H9 (cell line): ENCODE data around the gene SLC16A2. TPM values are rescaled to one million over a fixed set of nuclear protein-coding genes. Genes with fewer than 3 reads are reported as not detected.

Source experiments
- DNase-seq: peaks from one replicate; pipeline ENCODE4 v3.0.0-alpha.2; 2017
- H2AFZ ChIP-seq: one replicate; pipeline ENCODE4 v1.6.1; 2013; ENCODE audit warnings: mild to moderate bottlenecking, low read length, control low read depth, moderate library complexity
- H2AK5ac ChIP-seq: 2 replicates; pipeline ENCODE4 v1.6.1; 2013; ENCODE audit warnings: low read length, control low read depth, mixed read lengths; ENCODE audit not compliant: insufficient read length
- H2BK120ac ChIP-seq: one replicate; pipeline ENCODE4 v1.6.1; 2013; ENCODE audit warnings: low read depth, mild to moderate bottlenecking, low read length, control low read depth, inconsistent platforms; ENCODE audit not compliant: poor library complexity, severe bottlenecking
- H2BK12ac ChIP-seq: 2 replicates; pipeline ENCODE4 v1.6.1; 2013; ENCODE audit warnings: low read length, control low read depth, mixed read lengths, low read depth; ENCODE audit not compliant: insufficient read length
- H2BK15ac ChIP-seq: 2 replicates; pipeline ENCODE4 v1.6.1; 2013; ENCODE audit warnings: low read depth, low read length, control low read depth
- H2BK20ac ChIP-seq: one replicate; pipeline ENCODE4 v1.6.1; 2013; ENCODE audit warnings: low read depth, mild to moderate bottlenecking, low read length, control low read depth, inconsistent platforms; ENCODE audit not compliant: poor library complexity, severe bottlenecking
- H2BK5ac ChIP-seq: 2 replicates; pipeline ENCODE4 v1.6.1; 2013; ENCODE audit warnings: low read length, control low read depth, mixed read lengths; ENCODE audit not compliant: insufficient read length
- H3K14ac ChIP-seq: 2 replicates; pipeline ENCODE4 v1.6.1; 2013; ENCODE audit warnings: low read length, control low read depth; ENCODE audit not compliant: insufficient read depth
- H3K18ac ChIP-seq: 2 replicates; pipeline ENCODE4 v1.6.1; 2013; ENCODE audit warnings: low read depth, mild to moderate bottlenecking, mixed read lengths, low read length, control low read depth; ENCODE audit not compliant: insufficient read length
- H3K23ac ChIP-seq: 2 replicates; pipeline ENCODE4 v1.6.1; 2013; ENCODE audit warnings: low read length, control low read depth, mixed read lengths, low read depth; ENCODE audit not compliant: insufficient read length
- H3K23me2 ChIP-seq: 2 replicates; pipeline ENCODE4 v1.6.1; 2013; ENCODE audit warnings: low read depth, mild to moderate bottlenecking, mixed read lengths, low read length, control low read depth; ENCODE audit not compliant: insufficient read length, poor library complexity, severe bottlenecking
- H3K27ac ChIP-seq: 2 replicates; pipeline ENCODE4 v1.5.1; 2013; ENCODE audit warnings: low read length, control low read depth, mixed read lengths, low read depth; ENCODE audit not compliant: insufficient read length
- H3K27me3 ChIP-seq: 2 replicates; pipeline ENCODE4 v1.6.1; 2013; ENCODE audit warnings: low read length, control low read depth, inconsistent platforms; ENCODE audit not compliant: insufficient read depth
- H3K4ac ChIP-seq: 2 replicates; pipeline ENCODE4 v1.6.1; 2013; ENCODE audit warnings: low read depth, mild to moderate bottlenecking, control low read depth, inconsistent platforms, low read length, moderate library complexity
- H3K4me1 ChIP-seq: 2 replicates; pipeline ENCODE4 v1.6.1; 2013; ENCODE audit warnings: low read length, control low read depth, inconsistent platforms; ENCODE audit not compliant: insufficient read depth
- H3K4me2 ChIP-seq: 2 replicates; pipeline ENCODE4 v1.6.1; 2013; ENCODE audit warnings: low read length, control low read depth, mixed read lengths; ENCODE audit not compliant: insufficient read length, insufficient read depth
- H3K56ac ChIP-seq: 2 replicates; pipeline ENCODE4 v1.6.1; 2013; ENCODE audit warnings: low read depth, mild to moderate bottlenecking, mixed read lengths, low read length, control low read depth; ENCODE audit not compliant: insufficient read length
- H3K79me1 ChIP-seq: 2 replicates; pipeline ENCODE4 v1.6.1; 2013; ENCODE audit warnings: low read depth, mild to moderate bottlenecking, moderate library complexity, low read length, control low read depth, inconsistent platforms; ENCODE audit not compliant: insufficient read depth, poor library complexity, severe bottlenecking
- H3K79me2 ChIP-seq: 2 replicates; pipeline ENCODE4 v1.6.1; 2013; ENCODE audit warnings: low read length, control low read depth, inconsistent platforms; ENCODE audit not compliant: insufficient read depth
- H3K9ac ChIP-seq: 2 replicates; pipeline ENCODE4 v1.6.1; 2013; ENCODE audit warnings: low read length, control low read depth, mixed read lengths; ENCODE audit not compliant: insufficient read length; ENCODE audit errors: extremely low read depth
- H3K9me3 ChIP-seq: one replicate; pipeline ENCODE4 v1.6.1; 2013; ENCODE audit warnings: low read depth, low read length, inconsistent platforms; ENCODE audit not compliant: control insufficient read depth
- H3T11ph ChIP-seq: one replicate; pipeline ENCODE4 v1.6.1; 2013; ENCODE audit warnings: mild to moderate bottlenecking, low read length, control low read depth, inconsistent platforms
- H4K20me1 ChIP-seq: one replicate; pipeline ENCODE4 v1.6.1; 2013; ENCODE audit not compliant: control insufficient read depth, insufficient read length, insufficient read depth
- H4K5ac ChIP-seq: 2 replicates; pipeline ENCODE4 v1.6.1; 2013; ENCODE audit warnings: low read depth, mild to moderate bottlenecking, mixed read lengths, low read length, control low read depth; ENCODE audit not compliant: insufficient read length
- H4K8ac ChIP-seq: replicated peaks from 2 replicates; pipeline ENCODE4 v1.6.1; 2013; ENCODE audit warnings: low read length, control low read depth, mixed read lengths, low read depth; ENCODE audit not compliant: insufficient read length
- H4K91ac ChIP-seq: 2 replicates; pipeline ENCODE4 v1.6.1; 2013; ENCODE audit warnings: low read depth, mild to moderate bottlenecking, moderate library complexity, mixed read lengths, low read length, control low read depth; ENCODE audit not compliant: insufficient read length
- H3K27ac Mint-ChIP-seq, 3 experiments: 2 replicates in 2 of 3; 3 replicates in 1 of 3; pipeline ENCODE4 v1.8.0; 2020 to 2021; ENCODE audit warnings: mixed read lengths in 3 of 3, mild to moderate bottlenecking in 1 of 3, moderate library complexity in 1 of 3
- H3K27me3 Mint-ChIP-seq: 2 replicates; pipeline ENCODE4 v1.8.0; 2021; ENCODE audit warnings: low read depth, mild to moderate bottlenecking, moderate library complexity, mixed read lengths
- H3K36me3 Mint-ChIP-seq, 3 experiments: 2 replicates in 2 of 3; 3 replicates in 1 of 3; pipeline ENCODE4 v1.8.0; 2020 to 2021; ENCODE audit warnings: low read depth in 3 of 3, mixed read lengths in 3 of 3; ENCODE audit not compliant: insufficient read depth in 1 of 3
- H3K4me1 Mint-ChIP-seq, 2 experiments: 2 replicates each; pipeline ENCODE4 v1.8.0; 2020; ENCODE audit warnings: mixed read lengths in 2 of 2
- H3K4me3 Mint-ChIP-seq, 2 experiments: 2 replicates in 1 of 2; 3 replicates in 1 of 2; pipeline ENCODE4 v1.8.0; 2020 to 2021; ENCODE audit warnings: mild to moderate bottlenecking in 2 of 2, mixed read lengths in 2 of 2, moderate library complexity in 1 of 2
- H3K9me3 Mint-ChIP-seq, 2 experiments: 2 replicates in 1 of 2; 3 replicates in 1 of 2; pipeline ENCODE4 v1.8.0; 2020; ENCODE audit warnings: mild to moderate bottlenecking in 2 of 2, mixed read lengths in 2 of 2, moderate library complexity in 1 of 2
- WGBS: extraction: QIAGEN DNeasy Blood & Tissue Kit; methylation state at CpG from one replicate; pipeline ENCODE4 v1.1.7; 2013; ENCODE audit warnings: missing lambda C conversion rate, low lambda C conversion rate, mixed read lengths; ENCODE audit not compliant: insufficient read length; ENCODE audit errors: extremely low coverage; 5-methylcytosine and 5-hydroxymethylcytosine counted together
- total RNA-seq: library from RNA; stranded (reverse); gene quantifications from 2 replicates; pipeline ENCODE4 v1.2.1, GENCODE V29; 2021
- TF ChIP-seq, protein P1 (sequence below): fragments of 200-600 bp; sonication (generic); conservative IDR thresholded peaks from 3 replicates; pipeline ENCODE4 v1.8.0; 2021; ENCODE audit warnings: antibody characterized with exemption, mild to moderate bottlenecking

Gene SLC16A2
- total RNA-seq, 1 experiment from 2014 or later = 17.1 TPM

DNA sequence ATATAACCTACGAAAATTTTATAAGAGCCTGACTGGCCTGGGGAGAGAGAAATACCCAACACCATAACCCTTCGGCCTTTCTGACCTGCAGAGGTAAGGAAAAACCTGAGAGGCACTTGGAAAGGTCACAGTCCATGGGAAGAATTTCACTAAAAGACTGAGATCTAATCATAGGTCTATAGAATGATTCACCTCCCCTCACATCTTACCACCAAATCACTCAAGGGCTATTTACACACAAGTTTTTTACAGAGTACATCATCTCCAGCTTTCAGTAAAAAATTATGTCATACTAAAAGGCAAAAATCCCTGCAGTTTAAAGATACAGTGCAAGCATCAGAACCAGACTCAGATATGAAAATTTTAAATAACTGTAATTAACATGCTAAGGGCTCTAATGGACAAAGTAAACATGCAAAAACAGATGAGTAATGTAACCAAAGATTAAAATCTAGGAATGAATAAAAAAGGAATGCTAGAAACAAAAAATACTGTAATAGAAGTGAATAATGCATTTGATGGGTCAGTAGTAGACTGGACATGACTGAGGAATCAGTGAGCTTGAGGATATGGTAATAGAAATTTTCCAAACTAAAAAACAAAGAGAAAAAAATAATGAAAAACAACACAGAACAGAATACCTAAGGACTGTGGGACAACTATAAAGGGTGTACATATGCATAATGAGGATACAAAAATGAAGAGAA, 32.1 kb upstream of the SLC16A2 start:
- H4K20me1 ChIP-seq = no peaks in the 10 kb centered on the region
- H3K27ac Mint-ChIP-seq = no peak overlapping the region
- H3K4me3 Mint-ChIP-seq = no peak overlapping the region

More for the DNA sequence above, 32.1 kb upstream of the SLC16A2 start:
- no peak overlapping the region for H3K9ac ChIP-seq
- DNase-seq = no peak
- H2AFZ ChIP-seq = no peak overlapping the region
- whole genome bisulfite sequencing = no CpG with 5 or more reads among the region's 2 CpGs
- no peaks in the 10 kb centered on the region for H3K4me1 ChIP-seq
- H3T11ph ChIP-seq = no peak overlapping the region
- no peaks in the 10 kb centered on the region for H3K23me2 ChIP-seq
- Mint-ChIP-seq H3K9me3 (peaks cover 16 to 31% of the 10 kb centered on the region in 2 experiments), H3K4me1 (no peaks in the 10 kb centered on the region), H3K27me3 (peaks cover 1% of the 10 kb centered on the region), H3K36me3 (peaks cover 0 to 6% (median 1%) of the 10 kb centered on the region in 3 experiments; a peak in 1 of 7 replicates)
- H3K27me3 ChIP-seq = no peaks in the 10 kb centered on the region
- H3K79me2 ChIP-seq = no peaks in the 10 kb centered on the region
- no peaks in the 10 kb centered on the region for H3K9me3 ChIP-seq
- no peak overlapping the region for H4K8ac ChIP-seq
- no peak overlapping the region for H3K56ac ChIP-seq
- no peak overlapping the region for H4K5ac ChIP-seq
- no peaks in the 10 kb centered on the region for H3K79me1 ChIP-seq
- H4K91ac ChIP-seq = no peak overlapping the region
- H3K14ac ChIP-seq = no peak overlapping the region
- H2BK12ac ChIP-seq = no peak overlapping the region
- H3K18ac ChIP-seq = no peak overlapping the region
- no peak overlapping the region for H2BK5ac ChIP-seq
- no peak overlapping the region for H2AK5ac ChIP-seq
- no peak overlapping the region for H2BK120ac ChIP-seq
- no peak overlapping the region for H3K4me2 ChIP-seq
- TF ChIP-seq, protein P1, sequence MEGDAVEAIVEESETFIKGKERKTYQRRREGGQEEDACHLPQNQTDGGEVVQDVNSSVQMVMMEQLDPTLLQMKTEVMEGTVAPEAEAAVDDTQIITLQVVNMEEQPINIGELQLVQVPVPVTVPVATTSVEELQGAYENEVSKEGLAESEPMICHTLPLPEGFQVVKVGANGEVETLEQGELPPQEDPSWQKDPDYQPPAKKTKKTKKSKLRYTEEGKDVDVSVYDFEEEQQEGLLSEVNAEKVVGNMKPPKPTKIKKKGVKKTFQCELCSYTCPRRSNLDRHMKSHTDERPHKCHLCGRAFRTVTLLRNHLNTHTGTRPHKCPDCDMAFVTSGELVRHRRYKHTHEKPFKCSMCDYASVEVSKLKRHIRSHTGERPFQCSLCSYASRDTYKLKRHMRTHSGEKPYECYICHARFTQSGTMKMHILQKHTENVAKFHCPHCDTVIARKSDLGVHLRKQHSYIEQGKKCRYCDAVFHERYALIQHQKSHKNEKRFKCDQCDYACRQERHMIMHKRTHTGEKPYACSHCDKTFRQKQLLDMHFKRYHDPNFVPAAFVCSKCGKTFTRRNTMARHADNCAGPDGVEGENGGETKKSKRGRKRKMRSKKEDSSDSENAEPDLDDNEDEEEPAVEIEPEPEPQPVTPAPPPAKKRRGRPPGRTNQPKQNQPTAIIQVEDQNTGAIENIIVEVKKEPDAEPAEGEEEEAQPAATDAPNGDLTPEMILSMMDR = no peak
- no peak overlapping the region for H3K4ac ChIP-seq
- no peak overlapping the region for H2BK20ac ChIP-seq
- H3K23ac ChIP-seq = no peak overlapping the region
- no peak overlapping the region for H3K27ac ChIP-seq
- H2BK15ac ChIP-seq = no peak overlapping the region
